Measurements from ENCODE around the gene BOC.
"Not testable (repeated sequence)": the region's sequence is repeated elsewhere in the genome, so short reads cannot be mapped to it uniquely, and the experiment has no call there.

The BOC gene

GRCh38 chr3:113211330-113212149 lies at the start of gene BOC:
BOC (plus strand) TSS chr3:113211557; CDS start chr3:113249803, 38,246 bp downstream.
- DNase-seq = no peak

DNA sequence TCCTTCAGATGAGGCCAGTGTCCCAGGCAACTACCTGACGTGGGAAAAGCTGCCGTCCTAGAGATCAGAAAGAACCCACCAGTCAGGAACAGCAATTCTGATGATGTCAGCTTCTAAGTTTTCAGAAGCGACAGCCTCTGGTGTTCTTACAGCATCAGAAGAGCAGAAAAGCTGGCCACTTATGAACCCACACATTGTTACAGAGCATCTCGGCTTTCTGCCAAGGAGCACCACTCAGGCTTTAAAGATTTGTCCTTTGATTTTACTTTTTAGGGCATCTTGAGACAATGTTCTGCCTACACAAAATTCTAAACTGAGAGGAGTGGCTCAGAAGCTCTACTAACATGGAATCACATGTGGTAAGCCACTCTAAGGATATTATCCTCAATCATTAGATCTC lies 49.7 kb upstream of the BOC start:
- no peak for DNase-seq

DNA sequence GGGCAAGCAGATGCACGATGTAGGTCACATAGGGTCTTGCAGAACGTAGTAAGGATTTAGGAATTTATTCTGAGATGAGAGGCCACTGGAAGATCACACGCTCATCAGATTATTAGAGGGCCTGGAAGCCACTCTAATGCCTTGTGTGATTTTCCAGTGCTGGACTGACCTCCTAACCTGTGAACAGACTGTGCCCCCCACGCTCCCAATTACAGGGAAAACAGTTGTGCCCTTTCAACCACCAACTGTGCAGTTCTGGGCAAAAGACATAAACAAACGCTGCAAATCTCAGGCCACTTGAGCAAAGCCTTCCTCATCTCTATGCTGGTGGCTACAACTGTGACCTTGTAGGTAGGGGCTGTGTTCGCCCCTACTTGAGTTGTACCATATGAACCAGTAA lies 48.2 kb upstream of the BOC start:
- no peak for DNase-seq

DNA sequence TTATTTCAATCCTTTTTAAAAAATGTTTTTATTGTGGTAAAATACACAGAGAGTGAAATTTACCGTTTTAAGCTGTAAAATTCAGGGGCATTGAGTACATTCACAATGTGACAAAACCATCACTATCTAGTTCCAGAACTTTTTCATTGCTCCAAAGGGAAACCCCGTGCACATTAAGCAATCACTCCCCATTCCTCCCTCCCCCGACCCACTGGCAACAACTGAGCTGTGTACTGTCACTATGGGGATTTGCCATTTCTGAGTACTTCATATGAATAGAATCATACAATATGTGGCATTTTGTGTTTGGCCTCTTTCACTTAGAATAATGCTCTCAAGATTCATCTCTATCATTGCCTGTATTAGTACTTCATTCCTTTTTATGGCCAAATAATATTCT lies 45.5 kb upstream of the BOC start:
- DNase-seq = no peak

DNA sequence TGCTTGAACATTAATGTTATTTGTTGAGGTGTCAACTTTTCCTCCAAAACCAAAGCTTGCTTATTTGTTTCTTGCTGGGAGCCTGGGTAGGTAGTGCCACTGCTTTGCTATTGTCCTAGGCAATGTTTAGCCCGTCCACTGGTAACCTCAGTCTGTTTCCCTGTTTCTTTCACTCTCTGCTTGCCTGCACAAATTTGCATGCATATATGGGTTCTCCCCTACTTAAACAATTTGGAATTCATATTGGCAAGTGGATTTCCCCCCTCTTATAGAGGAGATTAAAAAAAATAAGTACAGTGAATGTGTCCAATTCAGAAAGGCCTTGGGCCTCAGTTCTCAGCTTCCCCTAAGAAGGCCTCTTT lies 45.0 kb upstream of the BOC start:
- DNase-seq = no peak

- DNase-seq = no peak
Measured at GRCh38 chr3:113166719-113167492, 44.5 kb upstream of the BOC start.

- DNase-seq = no peak
Measured at GRCh38 chr3:113167825-113168801, 43.2 kb upstream of the BOC start.

DNA sequence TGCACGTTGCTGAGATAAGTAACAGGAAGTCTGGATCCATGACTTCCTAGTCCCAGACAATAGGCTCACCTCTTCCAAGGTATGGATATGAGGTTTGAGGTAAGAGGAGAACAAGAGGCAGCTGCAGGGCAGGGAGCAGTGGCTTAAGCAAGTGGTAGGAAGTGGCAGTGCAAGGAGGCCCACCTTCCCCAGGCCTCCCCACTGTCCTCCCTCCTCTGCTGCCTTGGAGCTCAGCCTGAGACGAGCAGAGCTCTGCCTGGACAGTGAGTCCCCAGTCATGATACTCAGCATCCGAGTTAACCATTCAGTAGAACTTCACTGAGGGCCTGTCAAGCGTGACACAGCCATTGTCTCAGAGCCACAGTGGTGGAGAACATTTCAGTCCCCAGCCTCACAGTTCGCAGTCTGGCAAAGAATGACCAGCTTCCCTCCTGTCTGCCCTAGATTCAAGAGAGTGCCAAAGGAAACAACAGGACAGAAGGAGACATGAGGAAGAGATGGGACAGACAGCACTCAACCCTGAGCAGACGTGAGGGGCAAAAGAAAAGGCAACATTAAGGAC lies 41.4 kb upstream of the BOC start:
- DNase-seq = no peak

DNA sequence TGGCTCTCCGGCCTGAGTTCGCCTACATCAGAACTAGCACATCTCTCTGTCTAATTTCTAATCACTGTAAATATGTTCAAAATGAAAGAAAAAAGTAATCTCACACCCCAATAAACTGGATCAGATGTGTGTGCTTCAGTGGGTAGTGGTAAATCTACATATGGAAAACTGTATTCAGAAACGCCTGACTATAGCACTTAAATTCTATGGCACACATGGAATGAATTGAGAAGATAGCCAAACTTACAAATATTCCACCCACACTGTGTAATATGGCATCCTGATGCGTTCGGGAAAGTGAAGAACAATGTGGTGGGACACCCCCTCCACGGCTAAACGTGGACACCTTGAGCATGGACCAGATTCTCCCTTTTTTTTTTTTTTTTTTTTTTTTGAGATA lies 40.6 kb upstream of the BOC start:
- DNase-seq = no peak

DNA sequence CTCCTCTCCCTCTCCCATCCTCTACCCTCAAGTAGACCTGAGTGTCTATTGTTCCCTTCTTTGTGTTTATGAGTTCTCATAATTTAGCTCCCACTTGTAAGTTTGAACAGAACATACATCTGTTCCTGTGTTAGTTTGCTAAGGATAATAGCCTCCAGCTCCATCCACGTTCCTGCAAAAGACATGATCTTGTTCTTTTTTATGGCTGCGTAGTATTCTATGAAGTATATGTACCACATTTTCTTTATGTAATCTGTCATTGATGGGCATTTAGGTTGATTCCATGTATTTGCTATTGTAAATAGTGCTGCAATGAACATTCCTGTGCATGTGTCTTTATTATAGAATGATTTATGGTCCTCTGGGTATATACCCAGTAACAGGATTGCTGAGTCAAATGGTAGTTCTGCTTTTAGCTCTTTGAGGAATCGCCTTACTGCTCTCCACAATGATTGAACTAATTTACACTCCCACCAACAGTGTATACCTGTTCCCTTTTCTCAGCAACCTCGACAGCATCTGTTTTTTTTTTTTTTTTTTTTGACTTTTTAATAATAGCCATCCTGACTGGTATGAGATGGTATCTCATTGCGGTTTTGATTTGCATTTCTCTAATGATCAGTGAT lies 39.6 kb upstream of the BOC start:
- DNase-seq = not testable (repeated sequence)

DNA sequence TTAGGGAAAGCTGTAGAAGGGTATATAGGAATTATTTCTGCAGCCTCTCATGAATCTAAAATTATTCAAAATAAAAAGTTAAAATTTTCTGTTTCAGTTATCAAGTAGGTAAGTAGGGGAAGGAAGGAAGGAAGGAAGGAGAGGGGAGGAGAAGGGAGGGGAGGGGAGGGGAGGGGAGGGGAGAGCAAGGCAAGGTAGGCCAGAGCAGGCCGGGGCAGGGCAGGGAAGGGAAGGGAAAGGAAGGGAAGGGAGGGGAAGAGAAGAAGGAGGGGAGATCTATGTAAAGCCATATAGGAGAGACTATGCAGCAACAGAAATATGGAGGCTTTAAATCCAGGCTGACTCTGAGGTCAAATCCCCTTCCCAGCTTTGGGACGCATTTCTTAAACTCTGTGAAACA lies 38.3 kb upstream of the BOC start:
- DNase-seq = no peak

GRCh38 chr3:113174304-113174703 lies 37.1 kb upstream of the BOC start:
- no peak for DNase-seq

DNA sequence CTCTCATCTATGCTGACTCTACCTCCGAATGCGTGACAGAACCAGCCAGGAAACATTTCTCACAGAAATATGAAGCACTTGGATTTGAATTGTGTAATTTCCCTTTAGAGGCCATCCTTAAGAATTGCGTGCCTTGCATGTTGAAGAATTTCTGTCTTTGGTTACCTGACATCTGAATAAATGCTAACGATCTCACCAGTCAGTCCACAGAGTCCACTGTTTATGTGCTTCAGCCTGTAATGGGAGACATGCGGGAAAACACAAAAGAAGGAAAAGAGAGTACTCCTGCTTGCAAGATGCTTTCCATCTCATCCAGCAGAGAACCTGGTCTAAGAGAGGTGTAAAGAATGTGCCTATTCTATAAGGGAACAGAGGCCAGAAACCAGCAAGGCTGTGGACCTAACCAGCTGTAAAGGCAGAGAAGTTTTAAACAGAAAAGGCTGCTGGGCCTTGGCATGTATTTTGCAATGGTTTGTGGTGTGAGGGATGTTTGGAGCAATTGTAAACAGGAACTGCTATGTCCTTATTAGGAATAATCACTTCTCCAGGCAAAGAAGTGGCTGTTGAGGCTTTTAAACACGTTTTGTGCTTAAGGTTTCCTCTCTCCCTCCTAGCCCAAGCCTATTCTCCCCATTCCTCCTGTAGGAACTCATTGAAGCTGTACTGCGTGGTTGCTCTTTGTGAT lies 36.4 kb upstream of the BOC start:
- no peak for DNase-seq

- DNase-seq = no peak
Measured at GRCh38 chr3:113177526-113177925, 33.8 kb upstream of the BOC start.

DNA sequence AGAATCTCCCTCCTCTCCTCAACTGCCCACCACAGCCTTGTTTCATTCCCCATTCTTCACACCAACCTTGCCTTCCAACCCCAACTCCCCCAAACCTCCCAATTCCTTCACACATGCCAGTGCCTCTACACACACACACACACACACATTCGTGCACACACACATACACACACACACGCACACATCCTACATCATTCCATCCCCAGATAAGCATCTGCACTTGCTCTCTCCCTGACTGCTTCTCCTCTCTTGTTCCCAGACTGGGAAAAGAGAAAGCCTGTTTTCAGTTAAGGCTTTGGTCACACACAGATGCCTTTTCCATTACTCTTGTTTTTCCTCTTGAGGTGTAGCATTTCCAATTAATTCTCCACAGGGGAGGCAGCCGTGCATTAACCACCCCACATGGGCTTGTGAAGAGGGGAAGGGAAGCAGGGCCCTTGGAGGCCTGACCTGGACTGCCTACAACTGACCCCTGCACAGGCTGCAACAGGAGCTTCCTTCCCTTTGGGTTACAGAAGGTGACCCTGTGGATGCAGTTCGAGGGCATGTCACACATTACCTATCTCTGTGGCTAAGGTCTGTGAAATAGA lies 32.0 kb upstream of the BOC start:
- no peak for DNase-seq

- no peak for DNase-seq
Measured at GRCh38 chr3:113183748-113184661, 27.4 kb upstream of the BOC start.

GRCh38 chr3:113185194-113185835 lies 26.0 kb upstream of the BOC start:
- no peak for DNase-seq

DNA sequence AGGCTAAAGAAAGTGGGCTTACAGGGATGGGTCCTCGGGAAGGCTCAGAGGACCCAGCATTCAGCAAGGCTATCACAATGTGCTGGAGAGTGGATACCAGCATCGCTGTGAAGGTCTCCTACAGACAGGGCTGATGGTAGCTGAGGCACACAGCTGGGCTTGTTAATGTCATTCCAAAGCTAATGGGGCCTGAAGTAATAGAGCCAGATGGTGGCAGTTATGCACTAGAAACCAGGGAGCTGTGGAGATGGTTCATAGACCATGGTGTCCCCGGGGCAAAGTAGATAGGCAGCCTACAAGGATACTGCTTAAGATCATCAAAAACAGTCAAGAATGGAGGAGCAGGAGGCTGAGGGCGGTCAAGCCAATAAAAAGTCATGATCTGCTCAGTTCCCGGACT lies 24.8 kb upstream of the BOC start:
- DNase-seq = no peak

DNA sequence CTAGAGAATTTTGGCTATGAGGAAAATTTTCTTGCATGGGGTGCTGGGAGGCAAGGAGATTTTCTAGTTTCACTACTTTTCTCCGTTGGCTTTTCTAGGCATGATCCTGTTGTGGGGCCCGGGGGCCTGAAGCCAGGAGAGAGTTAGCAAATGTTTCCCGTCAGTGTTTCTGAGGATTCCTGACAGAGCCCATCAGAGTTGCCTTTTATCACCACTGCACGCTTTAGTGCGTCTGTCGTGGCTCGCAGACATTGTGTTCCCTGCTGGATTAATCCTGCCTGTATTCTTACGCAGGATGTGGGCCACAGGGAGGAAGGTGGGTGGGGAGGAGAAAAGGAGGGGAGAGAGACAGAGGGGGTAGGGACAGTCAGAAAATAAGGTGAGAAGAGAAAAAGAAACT lies 18.1 kb upstream of the BOC start:
- DNase-seq = no peak

GRCh38 chr3:113193719-113194118 lies 17.6 kb upstream of the BOC start:
- DNase-seq = no peak
